GM12878 (cell line): ENCODE measurements around the gene HSPA12B. TPM values are rescaled to one million over a fixed set of nuclear protein-coding genes. Genes with fewer than 3 reads are reported as not detected.

Experiments used
- ATAC-seq: fragments of 200-7000 bp; cut with Tn5 transposase; 3 replicates; pipeline ENCODE4 v1.9.1; 2020; ENCODE audit warnings: mild to moderate bottlenecking, moderate library complexity
- BruUV-seq: library from RNA; stranded (reverse); fragments of 400-500 nt; replicated peaks from 2 replicates; lab custom pipeline; 2021; lab: Mats Ljungman, UMichigan
- CTCF ChIA-PET: fragments of 300-600 bp; sonication (Branson Sonifier 250); formaldehyde crosslinking; extraction: SDS; loops from one replicate; lab custom pipeline; 2021; ENCODE audit warnings: inconsistent platforms; lab: Yijun Ruan, JAX
- POLR2A ChIA-PET: fragments of 350-600 bp; formaldehyde crosslinking; extraction: SDS; loops from one replicate; lab custom pipeline; 2021; ENCODE audit warnings: inconsistent platforms; lab: Charles Lee
- RAD21 ChIA-PET: fragments of 300-600 bp; sonication (Branson Sonifier 250); formaldehyde crosslinking; loops from one replicate; lab custom pipeline; 2023; ENCODE audit warnings: antibody characterized with exemption; ENCODE audit not compliant: unreplicated experiment; lab: Charles Lee
- SMC1A ChIA-PET: fragments of 300-600 bp; sonication (Branson Sonifier 250); formaldehyde crosslinking; loops from one replicate; lab custom pipeline; 2023; ENCODE audit not compliant: unreplicated experiment, uncharacterized antibody; lab: Charles Lee
- DNase-seq: peaks from one replicate; pipeline ENCODE4 v3.0.0-alpha.2; 2011; ENCODE audit warnings: low read depth, low spot score
- FAIRE-seq: peaks from 3 replicates; lab custom pipeline; 2011; peaks lifted over from hg19 to GRCh38; lab: Jason Lieb, UNC
- H2AFZ ChIP-seq: 2 replicates; pipeline ENCODE4 v1.6.0; 2011; ENCODE audit warnings: low read depth, low read length, control low read depth; ENCODE audit not compliant: control insufficient read depth
- H3K27ac ChIP-seq: 2 replicates; pipeline ENCODE4 v1.5.1; 2011; ENCODE audit warnings: control low read depth; ENCODE audit not compliant: control insufficient read depth, insufficient read depth
- H3K27me3 ChIP-seq, 2 experiments: replicated peaks in 1 of 2; 2 replicates each; pipeline versions ENCODE4 v1.6.0 to v1.6.1; 2011; ENCODE audit warnings: low read length in 1 of 2; ENCODE audit not compliant: control insufficient read depth in 2 of 2, insufficient read depth in 2 of 2
- H3K36me3 ChIP-seq, 2 experiments: 2 replicates each; pipeline ENCODE4 v1.5.1; 2011; ENCODE audit warnings: low read length in 1 of 2; ENCODE audit not compliant: control insufficient read depth in 2 of 2, insufficient read depth in 2 of 2
- H3K4me1 ChIP-seq: 2 replicates; pipeline ENCODE4 v1.6.1; 2011; ENCODE audit warnings: mild to moderate bottlenecking, low read length, moderate library complexity, mixed read lengths; ENCODE audit not compliant: control insufficient read depth, insufficient read depth
- H3K4me2 ChIP-seq: 2 replicates; pipeline ENCODE4 v1.6.0; 2011; ENCODE audit warnings: control low read depth; ENCODE audit not compliant: control insufficient read depth, insufficient read depth
- H3K4me3 ChIP-seq: fragments of 200-600 bp; sonication (generic); 2 replicates; pipeline ENCODE4 v1.5.1; 2016
- H3K79me2 ChIP-seq: 2 replicates; pipeline ENCODE4 v1.6.0; 2011; ENCODE audit warnings: low read length; ENCODE audit not compliant: control insufficient read depth, insufficient read depth
- H3K9ac ChIP-seq: 2 replicates; pipeline ENCODE4 v1.8.0; 2011; ENCODE audit warnings: low read length, control low read depth, mixed read lengths; ENCODE audit not compliant: control insufficient read depth, insufficient read depth
- H3K9me3 ChIP-seq: replicated peaks from 3 replicates; pipeline ENCODE4 v1.5.1; 2011; ENCODE audit warnings: mild to moderate bottlenecking, low read length; ENCODE audit not compliant: control insufficient read depth, insufficient read depth
- H4K20me1 ChIP-seq: 2 replicates; pipeline ENCODE4 v1.6.0; 2011; ENCODE audit not compliant: control insufficient read depth, insufficient read depth
- ASH2L ChIP-seq: fragments of 300-600, 200-600 bp; sonication (generic); IDR thresholded peaks from 2 replicates; pipeline ENCODE4 v1.6.1; 2017; ENCODE audit warnings: low read depth, mild to moderate bottlenecking, borderline replicate concordance
- CTCF ChIP-seq, 3 experiments: IDR thresholded peaks in 2 of 3; conservative IDR thresholded peaks in 1 of 3; 2 replicates each; pipeline ENCODE4 v1.5.1; 2011; ENCODE audit warnings: low read depth in 3 of 3, low read length in 3 of 3, mild to moderate bottlenecking in 3 of 3, control low read depth in 2 of 3, moderate library complexity in 2 of 3, inconsistent platforms in 1 of 3, mixed read lengths in 1 of 3; ENCODE audit not compliant: control insufficient read depth in 2 of 3, insufficient read depth in 1 of 3; ENCODE audit errors: extremely low read depth in 1 of 3
- IRF4 ChIP-seq: IDR thresholded peaks from 2 replicates; pipeline ENCODE4 v1.6.1; 2011; ENCODE audit warnings: low read depth, low read length
- IRF5 ChIP-seq: fragments of 450-650 bp; IDR thresholded peaks from 2 replicates; pipeline ENCODE4 v1.6.1; 2017; ENCODE audit warnings: borderline replicate concordance
- NFYA ChIP-seq: IDR thresholded peaks from 2 replicates; pipeline ENCODE4 v1.6.1; 2011; ENCODE audit warnings: low read depth, mild to moderate bottlenecking, low read length, improper control_type of control experiment, borderline replicate concordance
- POLR2A ChIP-seq: IDR thresholded peaks from 2 replicates; pipeline ENCODE4 v1.6.1; 2011; ENCODE audit warnings: low read depth, mild to moderate bottlenecking, low read length
- RCOR1 ChIP-seq: conservative IDR thresholded peaks from 2 replicates; pipeline ENCODE4 v1.6.1; 2012; ENCODE audit warnings: low read depth, low read length, improper control_type of control experiment
- ZBTB4 ChIP-seq: fragments of 450-650 bp; formaldehyde crosslinking; IDR thresholded peaks from 2 replicates; pipeline ENCODE4 v1.4.0; 2022; ENCODE audit warnings: mild to moderate bottlenecking, moderate library complexity
- WGBS: methylation state at CpG from one replicate; pipeline ENCODE4 v1.1.6; 2016; ENCODE audit warnings: low lambda C conversion rate; ENCODE audit not compliant: insufficient replicate concordance, insufficient coverage; ENCODE audit errors: missing lambda C conversion rate; 5-methylcytosine and 5-hydroxymethylcytosine counted together
- in situ Hi-C: fragments of 300-500 bp; cut with MboI; formaldehyde crosslinking; loops from 9 replicates; pipeline ENCODE4 v1.14.3; 2018; ENCODE audit warnings: mixed read lengths
- intact Hi-C: fragments of 100-400 bp; cut with micrococcal nuclease; formaldehyde crosslinking; loops from one replicate; pipeline ENCODE4 v1.14.2; 2022; ENCODE audit not compliant: unreplicated experiment
- polyA plus RNA-seq, 11 experiments: library from polyadenylated mRNA; depleted of rRNA in 4 of 11; unstranded in 6 of 11; stranded (reverse) in 5 of 11; fragments of >200 nt; fragmentation: Nextera tagmentation in 4 of 11; fragmentation: Illumina TruSeq in 1 of 11; extraction: Ambion mirVana in 4 of 11; extraction: Trizol in 1 of 11; gene quantifications; 1 replicate in 1 of 11; 2 replicates in 10 of 11; pipeline versions ENCODE4 v1.2.1 to v1.2.3, GENCODE V29; 2011 to 2016; ENCODE audit warnings: inconsistent platforms in 2 of 11, missing spikeins in 2 of 11, low read depth in 1 of 11
- total RNA-seq, 4 experiments: library from RNA; depleted of rRNA in 3 of 4; stranded (reverse); fragments of >200 nt in 3 of 4; fragmentation: Illumina TruSeq in 1 of 4; extraction: Trizol in 1 of 4; gene quantifications; 2 replicates each; pipeline versions ENCODE4 v1.2.1 to v1.2.3, GENCODE V29; 2013 to 2021

The HSPA12B gene
- total and polyA plus RNA-seq, 10 of the 15 experiments (the other 5 are each of a cell fraction or from before 2014, with no cell fraction given): 0.08 TPM; not detected in 9

GRCh38 chr20:3694864-3695263 lies 37.6 kb upstream of the HSPA12B start:
- Histone ChIP-seq H3K27me3 (no peaks in the 10 kb centered on the region; a peak in 2 of 4 replicates), H3K4me3 (no peak overlapping the region), H3K9ac (no peak overlapping the region), H3K4me1 (no peaks in the 10 kb centered on the region), H3K27ac (no peak overlapping the region), H3K9me3 (peaks cover 1% of the 10 kb centered on the region; the same call in 1 of the 3 replicates), H3K79me2 (no peaks in the 10 kb centered on the region), H3K4me2 (no peak overlapping the region), H2AFZ (no peak overlapping the region), H4K20me1 (no peaks in the 10 kb centered on the region), H3K36me3 (no peaks in the 10 kb centered on the region)
- no peak for DNase-seq
- 44% methylated on average over 5 of the region's 5 CpGs for WGBS
- ChIA-PET SMC1A (no interaction called here), POLR2A (no interaction called here), RAD21 (no interaction called here), CTCF (interaction anchor here (1.5 to 2.3 kb wide), 2 partner anchors 16 to 18 kb away, joined by 6 to 8 read pairs; no protein-coding TSS in a partner anchor)
- intact Hi-C loops: no loop called here
- in situ Hi-C loops: no loop called here
- no peak for TF ChIP-seq POLR2A
- TF ChIP-seq RCOR1: no peak
- no peak for FAIRE-seq
- ATAC-seq: no peak
- no TSS peak for BruUV-seq

- no peak overlapping the region for H3K9ac ChIP-seq
- in situ Hi-C loops (no loop called here), intact Hi-C loops (no loop called here)
- no peak for ATAC-seq
- no peaks in the 10 kb centered on the region; a peak in 2 of 4 replicates for H3K27me3 ChIP-seq
- DNase-seq: no peak
- no peak overlapping the region for H3K4me3 ChIP-seq
- ChIA-PET RAD21 (interaction anchor here (1.6 kb wide), 1 partner anchor 15 kb away, joined by 3 read pairs; no protein-coding TSS in a partner anchor), SMC1A (no interaction called here), CTCF (interaction anchor here (2.3 kb wide), 1 partner anchor 19 kb away, joined by 8 read pairs; no protein-coding TSS in a partner anchor), POLR2A (no interaction called here)
- no peak for FAIRE-seq
- H3K4me1 ChIP-seq: no peaks in the 10 kb centered on the region
- H3K9me3 ChIP-seq: peaks cover 1% of the 10 kb centered on the region; the same call in 1 of the 3 replicates
- no TSS peak for BruUV-seq
- 0% methylated on average over 1 of the region's 1 CpG for WGBS
- H3K79me2 ChIP-seq: no peaks in the 10 kb centered on the region
- no peak overlapping the region for H3K4me2 ChIP-seq
- no peak overlapping the region for H2AFZ ChIP-seq
- H4K20me1 ChIP-seq: no peaks in the 10 kb centered on the region
- H3K36me3 ChIP-seq: no peaks in the 10 kb centered on the region
- no peak overlapping the region for H3K27ac ChIP-seq
- TF ChIP-seq IRF5: no peak
- TF ChIP-seq NFYA: no peak
- TF ChIP-seq ASH2L: no peak
- TF ChIP-seq ZBTB4 (CRISPR knock-in tag): no peak
- TF ChIP-seq IRF4: no peak
- TF ChIP-seq CTCF (IDR thresholded peaks at IDR 0.05 in 2 of 3, conservative IDR thresholded peaks at IDR 0.05 in 1 of 3; ENCODE audit: control insufficient read depth in 2 of 3, extremely low read depth in 1 of 3, insufficient read depth in 1 of 3, low read depth in 3 of 3, low read length in 3 of 3): peak in 2 of 3 experiments; percentile 33 to 42; a peak in 3 of 6 replicates
Observed at GRCh38 chr20:3696200-3696599, 36.3 kb upstream of the HSPA12B start.
